MM.1S (cell line): ENCODE data around the gene ZNF718.
"Not testable (repeated sequence)": the region's sequence is repeated elsewhere in the genome, so short reads cannot be mapped to it uniquely, and the experiment has no call there.

ENCODE experiments used
- DNase-seq: peaks from one replicate; pipeline ENCODE4 v3.0.0-alpha.2; 2015
- H2AFZ ChIP-seq: fragments of 300-600 bp; sonication (generic); 2 replicates; pipeline ENCODE4 v1.6.0; 2016; ENCODE audit warnings: antibody characterized with exemption, low read length
- H3F3A ChIP-seq: fragments of 300-600 bp; sonication (generic); 2 replicates; pipeline ENCODE4 v1.6.1; 2016; ENCODE audit warnings: mild to moderate bottlenecking, antibody characterized with exemption, low read length, moderate library complexity, mixed read lengths; ENCODE audit not compliant: insufficient read depth
- H3K27ac ChIP-seq: fragments of 300-600 bp; sonication (generic); 2 replicates; pipeline ENCODE4 v1.5.1; 2016; ENCODE audit warnings: mild to moderate bottlenecking, low read length
- H3K27me3 ChIP-seq: fragments of 300-600 bp; sonication (generic); replicated peaks from 2 replicates; pipeline ENCODE4 v1.6.0; 2016; ENCODE audit warnings: low read length; ENCODE audit not compliant: insufficient read depth
- H3K36me3 ChIP-seq: fragments of 300-600 bp; sonication (generic); replicated peaks from 2 replicates; pipeline ENCODE4 v1.6.1; 2016; ENCODE audit warnings: mild to moderate bottlenecking, low read length, mixed read lengths; ENCODE audit not compliant: insufficient read depth
- H3K4me1 ChIP-seq: fragments of 300-600 bp; sonication (generic); 2 replicates; pipeline ENCODE4 v1.6.1; 2016; ENCODE audit warnings: low read length, mixed read lengths
- H3K4me2 ChIP-seq: fragments of 300-600 bp; sonication (generic); 2 replicates; pipeline ENCODE4 v1.6.0; 2016; ENCODE audit warnings: low read depth, low read length
- H3K4me3 ChIP-seq: fragments of 300-600 bp; sonication (generic); 2 replicates; pipeline ENCODE4 v1.5.1; 2016; ENCODE audit warnings: low read length, mixed read lengths
- H3K79me2 ChIP-seq: fragments of 300-600 bp; sonication (generic); 2 replicates; pipeline ENCODE4 v1.6.1; 2016; ENCODE audit warnings: mixed run types, low read length, mixed read lengths
- H3K9ac ChIP-seq: fragments of 300-600 bp; sonication (generic); 2 replicates; pipeline ENCODE4 v1.6.1; 2016; ENCODE audit warnings: low read length, mixed read lengths
- H3K9me2 ChIP-seq: fragments of 300-600 bp; sonication (generic); replicated peaks from 2 replicates; pipeline ENCODE4 v1.6.1; 2016; ENCODE audit warnings: mild to moderate bottlenecking, low read length, mixed read lengths; ENCODE audit not compliant: insufficient read depth
- H3K9me3 ChIP-seq: fragments of 300-600 bp; sonication (generic); replicated peaks from 2 replicates; pipeline ENCODE4 v1.6.1; 2016; ENCODE audit warnings: mild to moderate bottlenecking, low read length, mixed read lengths; ENCODE audit not compliant: insufficient read depth
- H4K20me1 ChIP-seq: fragments of 300-600 bp; sonication (generic); 2 replicates; pipeline ENCODE4 v1.6.1; 2016; ENCODE audit warnings: mild to moderate bottlenecking, low read length, moderate library complexity, mixed read lengths; ENCODE audit not compliant: insufficient read depth
- CTCF ChIP-seq: fragments of 300-600 bp; sonication (generic); IDR thresholded peaks from 2 replicates; pipeline ENCODE4 v1.5.1; 2016; ENCODE audit warnings: antibody characterized with exemption, low read length, mixed read lengths
- EZH2 ChIP-seq: fragments of 300-600 bp; sonication (generic); optimal IDR thresholded peaks from 2 replicates; pipeline ENCODE3; 2017; ENCODE audit warnings: low read depth, mild to moderate bottlenecking, antibody characterized with exemption, low read length, mixed read lengths
- EZH2phosphoT487 ChIP-seq: fragments of 300-600 bp; sonication (generic); IDR thresholded peaks from 2 replicates; pipeline ENCODE4 v1.6.1; 2018; ENCODE audit warnings: antibody characterized with exemption, low read length

ZNF718 gene

GRCh38 chr4:146621-147020, 22.3 kb downstream of the ZNF718 start:
- no peaks in the 10 kb centered on the region for H3F3A ChIP-seq
- no peaks in the 10 kb centered on the region for H3K27me3 ChIP-seq
- no peaks in the 10 kb centered on the region for H4K20me1 ChIP-seq
- H3K36me3 ChIP-seq = no peaks in the 10 kb centered on the region
- TF ChIP-seq EZH2 (no peak), EZH2phosphoT487 (no peak), CTCF (no peak)
- no peak for DNase-seq
- H3K79me2 ChIP-seq = no peaks in the 10 kb centered on the region
- H3K4me3 ChIP-seq = no peak overlapping the region
- H2AFZ ChIP-seq = no peak overlapping the region
- H3K27ac ChIP-seq = no peak overlapping the region
- H3K9me3 ChIP-seq = peaks cover 3% of the 10 kb centered on the region; the same call in 1 of the 2 replicates
- no peaks in the 10 kb centered on the region for H3K4me1 ChIP-seq
- H3K4me2 ChIP-seq = no peak overlapping the region
- no peak overlapping the region for H3K9ac ChIP-seq
- no peaks in the 10 kb centered on the region for H3K9me2 ChIP-seq

GRCh38 chr4:147233-147632, 22.9 kb downstream of the ZNF718 start:
- H3K4me2 ChIP-seq = no peak overlapping the region
- no peak overlapping the region for H3K4me3 ChIP-seq
- H4K20me1 ChIP-seq = no peaks in the 10 kb centered on the region
- H2AFZ ChIP-seq = no peak overlapping the region
- DNase-seq = no peak
- H3K27me3 ChIP-seq = no peaks in the 10 kb centered on the region
- H3K9ac ChIP-seq = no peak overlapping the region
- H3K9me3 ChIP-seq = peaks cover 3% of the 10 kb centered on the region; the same call in 1 of the 2 replicates
- H3K36me3 ChIP-seq = no peaks in the 10 kb centered on the region
- no peaks in the 10 kb centered on the region for H3F3A ChIP-seq
- TF ChIP-seq EZH2 = no peak
- TF ChIP-seq CTCF = no peak
- TF ChIP-seq EZH2phosphoT487 = no peak
- H3K79me2 ChIP-seq = no peaks in the 10 kb centered on the region
- no peaks in the 10 kb centered on the region for H3K4me1 ChIP-seq
- H3K27ac ChIP-seq = no peak overlapping the region
- no peaks in the 10 kb centered on the region for H3K9me2 ChIP-seq

GRCh38 chr4:161496-162284, 37.4 kb downstream of the ZNF718 start:
- no peaks in the 10 kb centered on the region for H3K4me1 ChIP-seq
- H3K9ac ChIP-seq = no peak overlapping the region
- no peak for DNase-seq
- no peaks in the 10 kb centered on the region for H3K79me2 ChIP-seq
- 0 out of 2 replicates have a peak, but pooled peaks cover 3% of the 10 kb centered on the region for H3K36me3 ChIP-seq
- no peak overlapping the region for H3K4me2 ChIP-seq
- H3K9me2 ChIP-seq = no peaks in the 10 kb centered on the region
- no peaks in the 10 kb centered on the region for H4K20me1 ChIP-seq
- no peaks in the 10 kb centered on the region for H3F3A ChIP-seq
- no peak overlapping the region for H3K4me3 ChIP-seq
- no peak overlapping the region for H2AFZ ChIP-seq
- H3K9me3 ChIP-seq = no peaks in the 10 kb centered on the region
- no peak overlapping the region for H3K27ac ChIP-seq
- no peaks in the 10 kb centered on the region for H3K27me3 ChIP-seq
- TF ChIP-seq EZH2phosphoT487 (no peak), CTCF (no peak), EZH2 (no peak)

GRCh38 chr4:169640-170039, 45.3 kb downstream of the ZNF718 start:
- not testable (repeated sequence) for H2AFZ ChIP-seq, H3K9ac ChIP-seq, H3K79me2 ChIP-seq, DNase-seq, H3K4me2 ChIP-seq, H3K27me3 ChIP-seq, H3K4me3 ChIP-seq, H3K9me2 ChIP-seq, H3K36me3 ChIP-seq, H4K20me1 ChIP-seq, H3K9me3 ChIP-seq, H3K4me1 ChIP-seq, H3K27ac ChIP-seq, H3F3A ChIP-seq

GRCh38 chr4:171318-171717, 47.0 kb downstream of the ZNF718 start:
- not testable (repeated sequence) for H3K9me3 ChIP-seq, H3K27me3 ChIP-seq, H2AFZ ChIP-seq, DNase-seq, H3K4me2 ChIP-seq, H3K27ac ChIP-seq, H3K9me2 ChIP-seq, H4K20me1 ChIP-seq, H3K4me3 ChIP-seq, H3K4me1 ChIP-seq, H3K36me3 ChIP-seq, H3F3A ChIP-seq, H3K9ac ChIP-seq, H3K79me2 ChIP-seq
